SK-N-MC (cell line): ENCODE measurements around the gene PLPPR2.
"Not testable (repeated sequence)": the region's sequence is repeated elsewhere in the genome, so short reads cannot be mapped to it uniquely, and the experiment has no call there.

Experiments
- DNase-seq: peaks from one replicate; pipeline ENCODE4 v3.0.0-alpha.2; 2011; ENCODE audit warnings: low read depth, low spot score
- H3K27ac ChIP-seq: fragments of 200-600 bp; sonication (generic); 2 replicates; pipeline ENCODE4 v1.5.1; 2016; ENCODE audit warnings: mixed run types
- H3K36me3 ChIP-seq: fragments of 200-600 bp; sonication (generic); 2 replicates; pipeline ENCODE4 v1.6.1; 2017; ENCODE audit warnings: antibody characterized with exemption, low read length, mixed read lengths; ENCODE audit not compliant: insufficient read depth
- H3K4me3 ChIP-seq: fragments of 200-600 bp; sonication (generic); 2 replicates; pipeline ENCODE4 v1.5.1; 2016
- H3K9ac ChIP-seq: fragments of 200-600 bp; sonication (generic); 2 replicates; pipeline ENCODE4 v1.8.0; 2017; ENCODE audit warnings: mixed run types, mixed read lengths; ENCODE audit not compliant: insufficient read length
- H3K9me3 ChIP-seq: fragments of 200-600 bp; sonication (generic); 2 replicates; pipeline ENCODE4 v1.6.1; 2017; ENCODE audit warnings: low read depth, mild to moderate bottlenecking, antibody characterized with exemption, low read length, moderate library complexity, mixed read lengths
- EZH2 ChIP-seq: fragments of 200-600 bp; sonication (generic); IDR thresholded peaks from one replicate; pipeline ENCODE4 v1.6.1; 2017; ENCODE audit warnings: antibody characterized with exemption
- FOXP2 ChIP-seq: optimal IDR thresholded peaks from 2 replicates; pipeline ENCODE3; 2011; ENCODE audit warnings: mild to moderate bottlenecking, moderate library complexity; ENCODE audit not compliant: insufficient read depth; ENCODE audit errors: extremely low read length, control extremely low read depth
- POLR2AphosphoS5 ChIP-seq: IDR thresholded peaks from 2 replicates; pipeline ENCODE4 v1.6.1; 2012; ENCODE audit warnings: mild to moderate bottlenecking, low read depth, low read length, borderline replicate concordance

PLPPR2 gene

DNA sequence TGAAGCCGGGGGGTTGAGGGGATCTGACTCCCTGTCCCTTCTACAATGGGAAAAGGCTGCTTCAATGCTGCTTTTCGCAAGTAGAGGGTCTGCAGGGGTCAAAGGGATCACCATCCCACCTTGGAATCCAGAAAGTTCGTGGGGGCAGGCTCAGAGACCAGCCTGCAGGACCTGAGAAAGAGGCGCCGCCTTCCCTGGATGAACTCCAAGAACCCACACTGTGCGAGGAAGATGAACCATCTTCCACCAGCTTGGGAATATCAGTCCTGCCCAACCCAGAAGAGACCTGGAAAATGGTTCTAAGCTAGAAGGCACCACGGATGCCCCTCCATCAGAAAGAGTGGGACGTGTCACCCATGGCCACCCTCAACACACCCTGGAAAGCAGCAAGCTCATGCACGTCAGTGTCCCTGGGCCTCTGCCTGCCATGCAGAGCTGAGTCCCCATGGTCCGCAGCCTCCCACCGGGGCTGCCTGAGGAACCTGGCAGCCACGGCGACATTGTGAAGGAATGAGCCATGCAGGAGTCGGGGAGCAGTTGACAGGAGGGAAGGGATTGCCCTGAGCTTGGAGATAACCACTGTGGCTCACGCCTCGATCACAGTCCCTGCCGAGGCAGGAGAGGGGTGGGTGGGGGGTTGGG is 30.4 kb upstream of the PLPPR2 start:
- no peaks in the 10 kb centered on the region for H3K36me3 ChIP-seq

GRCh38 chr19:11325544-11325943 is 29.7 kb upstream of the PLPPR2 start:
- Histone ChIP-seq H3K4me3 (no peak overlapping the region), H3K27ac (no peak overlapping the region), H3K9me3 (no peaks in the 10 kb centered on the region), H3K9ac (no peak overlapping the region), H3K36me3 (no peaks in the 10 kb centered on the region)
- DNase-seq: no peak
- no peak for TF ChIP-seq FOXP2
- no peak for TF ChIP-seq EZH2
- TF ChIP-seq POLR2AphosphoS5: no peak

More for the DNA sequence above, 30.4 kb upstream of the PLPPR2 start:
- no peak for TF ChIP-seq POLR2AphosphoS5
- TF ChIP-seq FOXP2: no peak
- H3K27ac ChIP-seq: peak overlapping the region; percentile 90
- DNase-seq: no peak
- H3K9me3 ChIP-seq: no peaks in the 10 kb centered on the region
- peak overlapping the region; percentile 59 for H3K4me3 ChIP-seq
- H3K9ac ChIP-seq: no peak overlapping the region

GRCh38 chr19:11330127-11330526 is 25.1 kb upstream of the PLPPR2 start:
- Histone ChIP-seq H3K36me3 (peaks cover 2% of the 10 kb centered on the region; the same call in 1 of the 2 replicates), H3K9me3 (no peaks in the 10 kb centered on the region), H3K4me3 (no peak overlapping the region), H3K9ac (no peak overlapping the region), H3K27ac (no peak overlapping the region; the same call in 1 of the 2 replicates)
- TF ChIP-seq FOXP2 (no peak), EZH2 (no peak), POLR2AphosphoS5 (no peak)
- DNase-seq: no peak

DNA sequence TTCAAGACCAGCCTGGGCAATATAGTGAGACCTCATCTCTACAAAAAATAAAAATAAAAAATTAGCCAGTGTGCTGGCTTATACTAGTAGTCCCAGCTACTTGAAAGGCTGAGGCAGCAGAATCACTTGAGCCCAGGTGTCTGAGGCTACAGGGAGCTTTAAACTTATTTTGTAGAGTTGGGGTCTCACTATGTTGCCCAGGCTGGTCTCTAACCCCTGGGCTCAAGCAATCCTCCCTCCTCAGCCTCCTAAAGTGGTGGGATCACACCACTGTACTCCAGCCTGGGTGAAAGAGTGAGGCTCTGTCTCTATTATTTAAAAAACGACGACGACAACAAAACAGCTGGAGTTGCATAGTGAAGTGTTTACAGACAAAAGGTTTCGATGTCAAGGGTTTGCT is 23.7 kb upstream of the PLPPR2 start:
- peaks cover 11% of the 10 kb centered on the region; the same call in 1 of the 2 replicates for H3K36me3 ChIP-seq
- H3K27ac ChIP-seq: no peak overlapping the region
- TF ChIP-seq EZH2 (no peak), FOXP2 (no peak), POLR2AphosphoS5 (no peak)

DNA sequence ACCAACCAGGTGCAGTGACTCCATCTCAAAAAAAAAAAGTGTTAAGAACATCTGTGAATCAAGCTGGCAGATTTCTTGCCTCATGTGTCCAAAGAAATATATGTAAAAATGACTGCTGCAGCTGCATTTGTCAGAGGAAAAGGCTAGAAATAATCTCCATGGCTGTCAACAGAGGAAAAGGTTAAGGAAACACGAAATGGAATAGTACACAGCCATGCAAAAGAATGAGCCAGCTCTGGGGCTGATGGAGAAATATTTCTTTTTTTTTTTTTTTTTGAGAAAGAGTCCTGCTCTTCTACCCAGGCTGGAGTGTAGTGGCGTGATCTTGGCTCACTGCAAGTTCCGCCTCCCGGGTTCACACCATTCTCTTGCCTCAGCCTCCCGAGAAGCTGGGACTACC is 22.4 kb upstream of the PLPPR2 start:
- DNase-seq: no peak
- Histone ChIP-seq H3K4me3 (no peak overlapping the region), H3K9me3 (no peaks in the 10 kb centered on the region), H3K36me3 (peaks cover 11% of the 10 kb centered on the region; the same call in 1 of the 2 replicates), H3K9ac (no peak overlapping the region), H3K27ac (no peak overlapping the region)
- no peak for TF ChIP-seq EZH2
- TF ChIP-seq FOXP2: no peak
- no peak for TF ChIP-seq POLR2AphosphoS5

More for the DNA sequence above, 23.7 kb upstream of the PLPPR2 start:
- Histone ChIP-seq H3K4me3 (no peak overlapping the region), H3K9ac (no peak overlapping the region), H3K9me3 (no peaks in the 10 kb centered on the region)
- DNase-seq: no peak

DNA sequence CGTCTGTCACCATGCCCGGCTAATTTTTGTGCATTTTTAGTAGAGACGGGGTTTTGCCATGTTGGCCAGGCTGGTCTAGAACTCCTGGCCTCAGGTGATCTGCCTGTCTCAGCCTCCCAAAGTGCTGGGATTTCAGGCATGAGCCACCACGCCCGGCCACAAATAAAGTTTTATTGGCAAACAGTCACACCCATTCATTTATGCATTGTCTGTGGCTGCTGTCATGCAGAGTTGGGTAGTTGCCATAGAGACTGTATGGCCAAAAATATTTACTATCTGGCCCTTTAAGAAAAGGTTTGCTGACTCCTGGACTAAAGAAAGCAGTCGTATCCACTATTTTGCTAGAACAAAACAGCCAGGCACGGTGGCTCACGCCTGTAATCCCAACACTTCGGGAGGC is 21.4 kb upstream of the PLPPR2 start:
- H3K9ac ChIP-seq, H3K9me3 ChIP-seq, H3K27ac ChIP-seq, H3K4me3 ChIP-seq, DNase-seq: not testable (repeated sequence)
- H3K36me3 ChIP-seq: peaks cover 11% of the 10 kb centered on the region; the same call in 1 of the 2 replicates

- Histone ChIP-seq H3K4me3 (no peak overlapping the region), H3K36me3 (peaks cover 11% of the 10 kb centered on the region; the same call in 1 of the 2 replicates)
These were observed 19.6 kb upstream of the PLPPR2 start for GRCh38 chr19:11335449-11336146.

GRCh38 chr19:11337080-11337479 is 18.2 kb upstream of the PLPPR2 start:
- DNase-seq: no peak
- H3K36me3 ChIP-seq: peaks cover 16% of the 10 kb centered on the region; the same call in 1 of the 2 replicates
- H3K4me3 ChIP-seq: no peak overlapping the region
- H3K9me3 ChIP-seq: no peaks in the 10 kb centered on the region
- TF ChIP-seq POLR2AphosphoS5: no peak
- TF ChIP-seq EZH2: no peak
- TF ChIP-seq FOXP2: no peak
- H3K9ac ChIP-seq: no peak overlapping the region
- no peak overlapping the region for H3K27ac ChIP-seq

More at GRCh38 chr19:11335449-11336146, 19.6 kb upstream of the PLPPR2 start:
- no peak for TF ChIP-seq FOXP2
- TF ChIP-seq POLR2AphosphoS5: no peak
- TF ChIP-seq EZH2: no peak
- no peak for DNase-seq
- H3K9ac ChIP-seq: no peak overlapping the region
- no peak overlapping the region for H3K27ac ChIP-seq
- no peaks in the 10 kb centered on the region for H3K9me3 ChIP-seq
